Measurements from ENCODE around the gene COL4A5.

The COL4A5 gene

GRCh38 chrX:108642273-108642628 lies 202.6 kb downstream of the COL4A5 start:
- DNase-seq, result no peak

- no peak for DNase-seq
Measured at GRCh38 chrX:108664701-108665100, 225.1 kb downstream of the COL4A5 start.

- no peak for DNase-seq
Measured at GRCh38 chrX:108666101-108666500, 226.5 kb downstream of the COL4A5 start.

GRCh38 chrX:108671526-108671925 lies 231.9 kb downstream of the COL4A5 start:
- no peak for DNase-seq

GRCh38 chrX:108696690-108697089 lies 257.1 kb downstream of the COL4A5 start:
- no peak for DNase-seq

- no peak for DNase-seq
Measured at GRCh38 chrX:108699368-108699767, 259.7 kb downstream of the COL4A5 start.

GRCh38 chrX:108701633-108702032 lies 262.0 kb downstream of the COL4A5 start:
- DNase-seq, result no peak

- DNase-seq, result no peak
Measured at GRCh38 chrX:108702530-108702929, 262.9 kb downstream of the COL4A5 start.

GRCh38 chrX:108704839-108705238 lies 265.2 kb downstream of the COL4A5 start:
- no peak for DNase-seq

GRCh38 chrX:108712886-108713285 lies 273.2 kb downstream of the COL4A5 start:
- no peak for DNase-seq

GRCh38 chrX:108722561-108722960 lies 282.9 kb downstream of the COL4A5 start:
- DNase-seq, result no peak

- DNase-seq, result no peak
Measured at GRCh38 chrX:108726748-108727147, 287.1 kb downstream of the COL4A5 start.

- DNase-seq, result no peak
Measured at GRCh38 chrX:108731153-108731552, 291.5 kb downstream of the COL4A5 start.

- no peak for DNase-seq
Measured at GRCh38 chrX:108732630-108733321, 293.1 kb downstream of the COL4A5 start.

GRCh38 chrX:108734426-108734825 lies 294.8 kb downstream of the COL4A5 start:
- DNase-seq, result no peak

- no peak for DNase-seq
Measured at GRCh38 chrX:108735091-108735678, 295.5 kb downstream of the COL4A5 start.

GRCh38 chrX:108735679-108736508 lies 296.3 kb downstream of the COL4A5 start:
- no peak for DNase-seq

- no peak for DNase-seq
Measured at GRCh38 chrX:108736509-108737479, 297.2 kb downstream of the COL4A5 start, which contains the start of gene IRS4. TSS of gene IRS4 (minus strand) at chrX:108736563.

- no peak for DNase-seq
Measured at GRCh38 chrX:108737754-108738153, 298.1 kb downstream of the COL4A5 start.

- no peak for DNase-seq
Measured at GRCh38 chrX:108740299-108740774, 300.7 kb downstream of the COL4A5 start.

Measured in GF-D8 (cell line).